ENCODE measurements around the gene TBCEL.
"Not testable (repeated sequence)": the region's sequence is repeated elsewhere in the genome, so short reads cannot be mapped to it uniquely, and the experiment has no call there.

Gene TBCEL

GRCh38 chr11:121023848-121024751 is at the start of gene TBCEL:
TBCEL (plus strand) TSS chr11:121024102; CDS start chr11:121045691, 21,589 bp downstream.
- DNase-seq (ENCODE audit: low read depth in 2 of 2), result peak; percentile 55 to 60

GRCh38 chr11:120974466-120974865 is 49.4 kb upstream of the TBCEL start:
- DNase-seq (ENCODE audit: low read depth in 2 of 2), result no peak

GRCh38 chr11:120974965-120975364 is 48.9 kb upstream of the TBCEL start:
- no peak for DNase-seq (ENCODE audit: low read depth in 2 of 2)

GRCh38 chr11:120977266-120978137 is 46.4 kb upstream of the TBCEL start:
- no peak for DNase-seq (ENCODE audit: low read depth in 2 of 2)

GRCh38 chr11:120978701-120979100 is 45.2 kb upstream of the TBCEL start:
- DNase-seq (ENCODE audit: low read depth in 2 of 2), result no peak

GRCh38 chr11:120985718-120986569 is 38.0 kb upstream of the TBCEL start:
- DNase-seq (ENCODE audit: low read depth in 2 of 2), result no peak

- no peak for DNase-seq (ENCODE audit: low read depth in 2 of 2)
Observed at GRCh38 chr11:120988603-120989002, 35.3 kb upstream of the TBCEL start.

GRCh38 chr11:120991830-120992686 is 31.8 kb upstream of the TBCEL start:
- DNase-seq (ENCODE audit: low read depth in 2 of 2), result no peak

- no peak for DNase-seq (ENCODE audit: low read depth in 2 of 2)
Observed at GRCh38 chr11:120994091-120994859, 29.6 kb upstream of the TBCEL start.

GRCh38 chr11:120995184-120995583 is 28.7 kb upstream of the TBCEL start:
- no peak for DNase-seq (ENCODE audit: low read depth in 2 of 2)

- DNase-seq (ENCODE audit: low read depth in 2 of 2), result no peak
Observed at GRCh38 chr11:120996973-120997372, 26.9 kb upstream of the TBCEL start.

- DNase-seq (ENCODE audit: low read depth in 2 of 2), result no peak
Observed at GRCh38 chr11:120998581-120998980, 25.3 kb upstream of the TBCEL start.

- DNase-seq (ENCODE audit: low read depth in 2 of 2), result no peak
Observed at GRCh38 chr11:121004206-121004840, 19.6 kb upstream of the TBCEL start.

GRCh38 chr11:121006922-121007321 is 17.0 kb upstream of the TBCEL start:
- DNase-seq (ENCODE audit: low read depth in 2 of 2), result no peak

- no peak for DNase-seq (ENCODE audit: low read depth in 2 of 2)
Observed at GRCh38 chr11:121008551-121008950, 15.4 kb upstream of the TBCEL start.

GRCh38 chr11:121012091-121012490 is 11.8 kb upstream of the TBCEL start:
- no peak for DNase-seq (ENCODE audit: low read depth in 2 of 2)

GRCh38 chr11:121018746-121019145 is 5.2 kb upstream of the TBCEL start:
- DNase-seq (ENCODE audit: low read depth in 2 of 2), result no peak

- DNase-seq (ENCODE audit: low read depth in 2 of 2), result not testable (repeated sequence)
Observed at GRCh38 chr11:121021718-121022117, 2.2 kb upstream of the TBCEL start.

- no peak for DNase-seq (ENCODE audit: low read depth in 2 of 2)
Observed at GRCh38 chr11:121024989-121025388, 1.1 kb downstream of the TBCEL start.

All from activated CD8-positive, alpha-beta memory T cell treated with anti-CD3 and anti-CD28 coated beads for 4 hours (primary cell).